NCI-H2227 (cell line): ENCODE results near the gene DNHD1.
"Not testable (repeated sequence)": the region's sequence is repeated elsewhere in the genome, so short reads cannot be mapped to it uniquely, and the experiment has no call there.

ENCODE experiments used
- DNase-seq: peaks from one replicate; lab custom pipeline; 2025; ENCODE audit not compliant: unreplicated experiment; lab: John Stamatoyannopoulos, UW

Gene DNHD1

GRCh38 chr11:6476571-6476970 is 20.5 kb upstream of the DNHD1 start:
- DNase-seq = no peak

DNA sequence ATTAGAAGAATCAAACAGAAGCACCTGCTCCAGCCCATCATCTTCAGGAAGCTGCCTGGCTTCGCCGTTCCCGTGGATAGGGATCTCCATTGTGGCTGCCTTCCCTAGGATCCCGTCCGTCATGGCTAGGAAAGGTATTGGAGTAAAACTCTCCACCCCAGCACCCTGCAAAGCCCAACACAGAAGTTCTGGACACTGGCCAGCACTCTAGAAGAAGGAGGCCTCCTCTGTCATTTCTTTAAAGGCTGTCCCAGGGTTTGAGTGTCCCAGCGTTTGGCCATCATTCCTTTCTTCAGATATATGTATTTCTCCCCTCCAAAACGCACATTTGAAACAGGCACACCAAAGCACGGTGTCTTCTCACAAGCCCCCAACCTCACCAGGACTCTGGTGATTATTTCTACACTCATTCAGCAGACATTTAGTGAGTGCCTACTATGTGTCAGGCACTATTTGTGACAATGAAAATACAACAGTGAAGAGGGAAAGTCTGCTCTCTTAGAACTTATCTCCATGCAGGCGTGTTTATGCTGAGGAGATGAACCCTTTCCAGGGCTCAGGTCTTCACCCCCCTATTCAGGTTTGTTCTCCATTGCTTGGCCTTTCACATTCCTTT is 16.7 kb upstream of the DNHD1 start:
- DNase-seq = no peak

- peak; percentile 99 for DNase-seq
These were observed 15.8 kb upstream of the DNHD1 start, which contains the start of the genes ARFIP2 and TIMM10B for GRCh38 chr11:6481012-6481923. Gene ARFIP2 (minus strand): TSS chr11:6481331. CDS start chr11:6480421, 910 bp downstream. Gene TIMM10B (plus strand): TSS chr11:6481501. CDS start chr11:6481517, 16 bp downstream.

DNA sequence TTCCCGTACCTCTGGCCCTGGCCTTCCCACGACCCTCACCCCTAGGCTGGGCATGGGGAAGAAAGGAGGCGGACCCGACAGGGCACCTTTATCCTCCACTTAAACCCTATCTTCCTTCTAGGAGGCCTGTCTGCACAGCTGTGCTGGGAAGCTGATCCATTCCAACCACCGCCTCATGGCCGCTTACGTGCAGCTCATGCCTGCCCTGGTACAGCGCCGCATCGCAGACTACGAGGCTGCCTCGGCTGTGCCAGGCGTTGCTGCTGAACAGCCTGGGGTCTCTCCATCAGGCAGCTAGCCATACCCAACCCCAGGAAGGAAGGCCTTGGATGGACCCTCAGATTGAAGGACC is 15.2 kb upstream of the DNHD1 start:
- no peak for DNase-seq

- no peak for DNase-seq
These were observed 14.6 kb upstream of the DNHD1 start for GRCh38 chr11:6482441-6482840.

- no peak for DNase-seq
These were observed 14.1 kb upstream of the DNHD1 start for GRCh38 chr11:6483015-6483414.

GRCh38 chr11:6485661-6486060 is 11.4 kb upstream of the DNHD1 start:
- DNase-seq = no peak

DNA sequence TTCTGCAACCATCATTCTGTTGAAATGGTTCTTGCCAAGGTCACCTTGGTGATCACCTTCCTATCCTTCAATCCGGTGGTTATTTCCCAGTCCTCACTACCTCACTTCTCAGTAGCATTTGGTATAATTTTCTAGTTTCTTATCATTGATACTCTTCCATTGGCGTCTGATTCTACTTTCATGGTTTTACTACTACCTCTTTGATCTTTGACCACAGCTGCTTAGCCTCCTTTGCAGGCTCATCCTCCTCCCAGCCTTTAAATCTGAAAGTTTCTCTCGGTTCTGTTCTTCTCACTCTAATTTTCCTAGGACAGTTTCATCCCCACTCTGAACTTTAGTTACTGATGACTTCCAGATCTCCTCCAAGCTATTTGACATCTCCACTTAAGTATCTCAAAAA is 10.8 kb upstream of the DNHD1 start:
- no peak for DNase-seq

- no peak for DNase-seq
These were observed 10.1 kb upstream of the DNHD1 start for GRCh38 chr11:6486938-6487337.

- no peak for DNase-seq
These were observed 8.7 kb upstream of the DNHD1 start for GRCh38 chr11:6488342-6488741.

DNA sequence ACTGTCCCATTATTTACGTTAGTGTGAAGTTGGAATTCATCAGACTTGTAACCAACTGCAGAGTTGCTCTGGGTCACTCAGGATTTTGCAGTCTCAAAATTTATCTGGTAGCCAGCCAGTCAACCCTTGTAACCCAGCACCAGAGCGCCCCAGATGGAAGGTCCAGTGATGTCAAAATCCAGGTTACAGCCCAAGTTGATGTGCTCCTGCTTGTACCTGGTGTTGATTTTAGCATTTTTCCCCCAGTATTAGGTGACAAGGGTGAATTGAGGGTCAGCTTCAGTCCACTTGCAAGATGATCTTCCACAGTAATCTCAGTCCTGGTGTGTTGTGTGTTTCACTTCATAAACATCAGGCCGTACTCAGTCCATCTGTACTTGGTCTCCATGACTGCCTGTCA is 8.3 kb upstream of the DNHD1 start:
- no peak for DNase-seq

- DNase-seq = no peak
These were observed 7.8 kb upstream of the DNHD1 start for GRCh38 chr11:6489306-6489705.

DNA sequence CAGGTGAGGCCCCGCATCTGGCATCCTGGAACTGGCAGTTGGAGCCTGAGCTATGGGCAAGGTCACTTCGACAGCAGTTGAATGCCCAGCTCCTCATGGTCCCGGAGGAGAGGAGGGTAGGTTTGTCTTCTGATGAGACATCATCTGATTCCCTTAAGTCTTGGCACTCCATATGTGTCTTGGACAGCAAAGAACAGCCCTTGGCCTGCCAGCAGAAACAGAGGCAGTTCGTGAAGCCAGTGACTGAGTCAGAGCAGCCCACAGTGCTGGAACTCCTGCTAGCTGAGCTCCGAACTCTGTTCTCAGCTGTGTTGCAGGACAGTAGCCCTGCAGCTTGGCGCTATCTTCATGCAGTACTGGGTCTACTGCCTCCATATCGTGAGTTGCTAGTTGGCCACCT is 1.0 kb downstream of the DNHD1 start:
- no peak for DNase-seq

- DNase-seq = no peak
These were observed 1.5 kb downstream of the DNHD1 start for GRCh38 chr11:6498544-6498943.

GRCh38 chr11:6502382-6502781 is 5.3 kb downstream of the DNHD1 start:
- DNase-seq = no peak

GRCh38 chr11:6504166-6504565 is 7.1 kb downstream of the DNHD1 start:
- DNase-seq = no peak

DNA sequence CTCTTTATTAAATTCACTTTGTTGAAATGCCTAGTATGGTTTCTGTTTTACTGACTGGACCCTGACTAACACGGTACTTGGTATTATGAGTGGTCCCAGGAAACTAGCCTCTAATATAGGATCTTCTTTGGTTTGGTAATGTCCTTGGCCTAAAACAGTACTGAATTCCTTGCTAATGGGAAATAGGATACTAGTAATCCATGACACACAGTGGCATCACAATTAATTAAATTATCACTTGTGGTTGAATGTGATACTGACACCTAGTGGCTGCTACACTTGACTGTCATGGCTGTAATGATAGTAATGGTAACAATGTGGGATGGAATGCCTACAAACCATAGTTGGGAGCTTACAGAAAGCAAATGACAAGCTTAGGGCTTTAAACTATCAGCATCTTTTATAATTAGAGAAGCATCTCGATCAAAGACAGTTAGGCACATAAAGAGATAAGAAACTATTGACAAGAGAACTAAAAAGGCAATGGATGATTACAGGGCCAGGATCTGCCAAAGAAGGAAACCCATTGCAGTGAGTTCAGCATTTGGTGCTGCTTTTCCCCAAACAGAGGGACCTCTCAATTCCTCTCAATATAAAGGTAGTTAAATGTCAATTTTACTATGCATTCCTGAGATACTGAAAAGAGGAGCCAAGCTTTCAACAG is 8.6 kb downstream of the DNHD1 start:
- DNase-seq = peak; percentile 51

DNA sequence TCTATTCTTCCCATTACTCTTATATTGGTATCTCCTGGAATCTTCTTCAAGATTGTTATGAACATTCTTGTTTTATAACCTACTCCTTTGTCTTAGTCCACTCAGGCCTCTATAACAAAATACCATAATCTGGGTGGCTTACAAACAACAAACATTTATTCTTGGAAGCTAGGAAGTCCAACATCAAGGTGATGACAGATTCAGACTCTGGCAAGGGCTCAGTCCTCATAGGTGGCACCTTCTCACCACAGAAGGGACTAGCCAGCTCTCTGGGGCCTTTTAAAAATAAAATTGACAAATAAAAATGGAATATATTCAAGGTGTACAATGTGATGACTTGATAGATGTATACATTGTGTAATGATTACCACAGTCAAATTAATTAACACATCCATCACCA is 19.8 kb downstream of the DNHD1 start:
- DNase-seq = no peak

DNA sequence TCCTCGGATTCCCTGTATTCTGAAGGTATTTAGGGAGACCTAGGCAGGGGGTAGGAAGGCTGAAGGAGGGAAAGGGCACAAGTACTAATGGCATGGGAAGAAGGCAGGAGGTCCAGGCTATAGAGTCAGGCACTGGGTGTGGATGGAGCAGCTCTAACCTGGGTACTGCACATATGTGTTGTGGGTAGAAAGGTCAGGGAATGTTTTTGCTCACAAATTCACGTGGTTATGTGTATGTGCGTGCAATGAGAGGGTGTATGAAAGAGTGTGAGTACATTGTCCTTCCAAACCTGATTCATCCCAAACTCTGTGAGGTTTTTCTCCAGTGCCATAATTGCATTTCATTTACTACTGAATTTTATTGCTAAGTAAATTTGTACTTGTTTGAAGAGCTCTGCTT is 23.2 kb downstream of the DNHD1 start:
- DNase-seq = no peak

DNA sequence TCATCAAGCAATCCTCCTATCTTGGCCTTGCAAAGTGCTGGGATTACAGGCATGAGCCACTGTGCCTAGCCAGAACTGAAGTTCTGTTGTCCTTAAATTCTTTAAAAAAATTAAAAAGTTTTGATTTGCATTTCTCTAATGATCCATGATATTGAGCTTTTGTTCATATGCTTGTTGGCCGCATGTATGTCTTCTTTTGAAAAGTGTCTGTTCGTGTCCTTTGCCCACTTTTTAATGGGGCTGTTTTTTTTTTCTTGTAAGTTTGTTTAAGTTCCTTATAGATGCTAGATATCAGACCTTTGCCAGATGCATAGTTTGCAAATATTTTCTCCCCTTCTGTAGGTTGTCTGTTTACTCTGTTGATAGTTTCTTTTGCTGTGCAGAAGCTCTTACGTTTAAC is 24.9 kb downstream of the DNHD1 start:
- DNase-seq = not testable (repeated sequence)

DNA sequence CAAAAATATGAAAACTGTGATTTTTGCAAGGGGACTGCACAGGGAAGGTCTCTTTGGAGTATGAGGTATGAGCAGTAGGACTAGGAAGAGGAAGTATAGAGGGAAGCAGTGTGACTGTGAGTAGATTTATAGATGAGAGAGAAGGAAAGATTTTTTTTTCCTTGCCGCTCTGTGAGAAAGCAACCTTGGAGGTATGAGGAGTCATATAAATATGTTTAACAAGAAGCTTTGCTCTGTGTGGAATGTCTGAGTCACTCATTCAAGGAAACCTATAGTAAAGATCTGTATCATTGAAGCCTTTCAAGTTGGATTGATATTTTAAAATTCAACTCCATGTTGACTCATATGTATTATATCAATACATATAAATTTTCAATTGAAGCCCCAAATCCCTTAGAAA is 26.2 kb downstream of the DNHD1 start:
- no peak for DNase-seq
